Endodermal cell (in vitro differentiated cells): ENCODE data around the gene SLX4IP. TPM values are rescaled to one million over a fixed set of nuclear protein-coding genes. Genes with fewer than 3 reads are reported as not detected.

Experiments
- DNase-seq: peaks from one replicate; pipeline ENCODE4 v3.0.0-alpha.2; 2017
- H3K27ac ChIP-seq: 2 replicates; pipeline ENCODE4 v1.5.1; 2013; ENCODE audit warnings: mild to moderate bottlenecking, low read depth, low read length, moderate library complexity
- H3K27me3 ChIP-seq: 2 replicates; pipeline ENCODE4 v1.6.1; 2013; ENCODE audit warnings: mild to moderate bottlenecking, low read length, moderate library complexity; ENCODE audit not compliant: insufficient read depth, control insufficient read depth, poor library complexity, severe bottlenecking
- H3K36me3 ChIP-seq: 2 replicates; pipeline ENCODE4 v1.7.0; 2013; ENCODE audit warnings: mild to moderate bottlenecking, low read length, moderate library complexity; ENCODE audit not compliant: control insufficient read depth, insufficient read depth
- H3K4me1 ChIP-seq: one replicate; pipeline ENCODE4 v1.7.0; 2013; ENCODE audit warnings: low read length; ENCODE audit not compliant: control insufficient read depth, insufficient read depth
- H3K4me3 ChIP-seq: 2 replicates; pipeline ENCODE4 v1.5.1; 2013; ENCODE audit warnings: mild to moderate bottlenecking, low read length, moderate library complexity
- H3K9ac ChIP-seq: 2 replicates; pipeline ENCODE4 v1.6.1; 2013; ENCODE audit warnings: mild to moderate bottlenecking, low read length, moderate library complexity; ENCODE audit not compliant: poor library complexity, severe bottlenecking; ENCODE audit errors: extremely low read depth
- H3K9me3 ChIP-seq: 2 replicates; pipeline ENCODE4 v1.6.1; 2013; ENCODE audit warnings: mild to moderate bottlenecking, low read length, moderate library complexity; ENCODE audit not compliant: control insufficient read depth
- H3K27ac Mint-ChIP-seq: 2 replicates; pipeline ENCODE4 v1.8.0; 2020; ENCODE audit warnings: mixed read lengths
- H3K27me3 Mint-ChIP-seq: 2 replicates; pipeline ENCODE4 v1.8.0; 2021; ENCODE audit warnings: mild to moderate bottlenecking, mixed read lengths; ENCODE audit not compliant: insufficient read depth
- H3K36me3 Mint-ChIP-seq: 2 replicates; pipeline ENCODE4 v1.8.0; 2020; ENCODE audit warnings: low read depth, mixed read lengths
- H3K4me1 Mint-ChIP-seq: 2 replicates; pipeline ENCODE4 v1.8.0; 2020; ENCODE audit warnings: mixed read lengths
- H3K4me3 Mint-ChIP-seq: 2 replicates; pipeline ENCODE4 v1.8.0; 2020; ENCODE audit warnings: mild to moderate bottlenecking, moderate library complexity, mixed read lengths
- H3K9me3 Mint-ChIP-seq: 2 replicates; pipeline ENCODE4 v1.8.0; 2020; ENCODE audit warnings: mild to moderate bottlenecking, mixed read lengths
- WGBS, 2 experiments: methylation state at CpG; one replicate each; pipeline versions ENCODE4 v1.1.5 to v1.1.7; 2013; ENCODE audit warnings: missing lambda C conversion rate in 2 of 2, mixed read lengths in 1 of 2; ENCODE audit not compliant: insufficient coverage in 1 of 2, insufficient read length in 1 of 2; 5-methylcytosine and 5-hydroxymethylcytosine counted together
- total RNA-seq, 2 donors: library from RNA; stranded (reverse); fragmentation: NEBNext Ultra II Directional in 1 of 2; extraction: Animal tissue kit (Norgen Biotek cat#: 25700) in 1 of 2; gene quantifications; 2 replicates in 1 of 2; 3 replicates in 1 of 2; pipeline ENCODE4 v1.2.1, GENCODE V29; 2021
- TF ChIP-seq, protein P1 (sequence below): fragments of 200-600 bp; sonication (generic); conservative IDR thresholded peaks from 2 replicates; pipeline ENCODE4 v1.5.0; 2021; ENCODE audit warnings: antibody characterized with exemption, mild to moderate bottlenecking

Gene SLX4IP
- total RNA-seq, 2 donors from 2014 or later, result 9.2 to 9.5 TPM

DNA sequence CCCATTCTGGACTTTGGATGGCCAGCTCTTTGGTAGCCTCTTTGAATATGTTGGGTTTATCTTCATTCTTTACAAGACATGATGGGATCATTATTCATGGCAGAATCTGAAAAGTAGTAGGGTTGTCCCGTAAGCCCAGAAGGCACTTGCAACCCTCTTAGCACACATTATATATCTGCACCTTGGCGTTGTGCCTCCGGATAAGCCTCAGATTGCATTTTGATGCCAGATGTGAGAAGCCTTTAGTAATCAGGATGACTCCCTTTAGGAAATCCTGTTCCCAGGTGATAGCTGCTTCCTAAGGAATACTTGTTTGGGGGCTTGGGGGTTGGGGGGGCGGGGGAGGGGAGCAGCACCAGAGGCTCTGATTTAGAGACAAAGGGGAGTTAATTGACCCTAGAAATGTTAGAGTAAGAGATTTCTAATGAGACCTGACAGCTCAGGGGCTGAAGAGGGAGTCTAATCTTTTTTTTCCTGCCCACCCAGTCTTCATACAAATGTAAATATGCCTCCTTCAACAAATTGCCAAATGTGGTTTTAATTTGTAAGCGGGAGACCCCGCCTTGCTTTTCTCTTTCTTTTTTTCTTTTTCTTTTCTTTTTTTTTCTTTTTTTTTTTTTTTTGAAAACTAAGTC lies 183.6 kb downstream of the SLX4IP start:
- Mint-ChIP-seq H3K27me3 (peaks cover 2% of the 10 kb centered on the region), H3K36me3 (peaks cover 7% of the 10 kb centered on the region), H3K27ac (peak overlapping the region; percentile 37), H3K4me3 (no peak overlapping the region), H3K9me3 (no peaks in the 10 kb centered on the region), H3K4me1 (peaks cover 19% of the 10 kb centered on the region)
- Histone ChIP-seq H3K36me3 (peaks cover 4% of the 10 kb centered on the region), H3K27ac (peak overlapping the region; percentile 8), H3K9ac (no peak overlapping the region), H3K4me3 (no peak overlapping the region), H3K9me3 (no peaks in the 10 kb centered on the region), H3K27me3 (no peaks in the 10 kb centered on the region), H3K4me1 (peaks cover 11% of the 10 kb centered on the region)
- 46% methylated on average over 2 to 6 of the region's 6 CpGs for WGBS, 2 experiments
- DNase-seq, result no peak
- TF ChIP-seq, protein P1, sequence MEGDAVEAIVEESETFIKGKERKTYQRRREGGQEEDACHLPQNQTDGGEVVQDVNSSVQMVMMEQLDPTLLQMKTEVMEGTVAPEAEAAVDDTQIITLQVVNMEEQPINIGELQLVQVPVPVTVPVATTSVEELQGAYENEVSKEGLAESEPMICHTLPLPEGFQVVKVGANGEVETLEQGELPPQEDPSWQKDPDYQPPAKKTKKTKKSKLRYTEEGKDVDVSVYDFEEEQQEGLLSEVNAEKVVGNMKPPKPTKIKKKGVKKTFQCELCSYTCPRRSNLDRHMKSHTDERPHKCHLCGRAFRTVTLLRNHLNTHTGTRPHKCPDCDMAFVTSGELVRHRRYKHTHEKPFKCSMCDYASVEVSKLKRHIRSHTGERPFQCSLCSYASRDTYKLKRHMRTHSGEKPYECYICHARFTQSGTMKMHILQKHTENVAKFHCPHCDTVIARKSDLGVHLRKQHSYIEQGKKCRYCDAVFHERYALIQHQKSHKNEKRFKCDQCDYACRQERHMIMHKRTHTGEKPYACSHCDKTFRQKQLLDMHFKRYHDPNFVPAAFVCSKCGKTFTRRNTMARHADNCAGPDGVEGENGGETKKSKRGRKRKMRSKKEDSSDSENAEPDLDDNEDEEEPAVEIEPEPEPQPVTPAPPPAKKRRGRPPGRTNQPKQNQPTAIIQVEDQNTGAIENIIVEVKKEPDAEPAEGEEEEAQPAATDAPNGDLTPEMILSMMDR, result no peak

- DNase-seq, result no peak
- Mint-ChIP-seq H3K27me3 (no peaks in the 10 kb centered on the region), H3K9me3 (no peaks in the 10 kb centered on the region), H3K36me3 (peaks cover 9% of the 10 kb centered on the region), H3K27ac (no peak overlapping the region), H3K4me3 (no peak overlapping the region), H3K4me1 (peaks cover 19% of the 10 kb centered on the region)
- no peak overlapping the region for H3K4me3 ChIP-seq
- H3K9me3 ChIP-seq, result no peaks in the 10 kb centered on the region
- H3K4me1 ChIP-seq, result peaks cover 11% of the 10 kb centered on the region
- no peak overlapping the region for H3K9ac ChIP-seq
- TF ChIP-seq, protein P1, result no peak
- WGBS, 2 experiments, result 57 to 72% methylated on average over 2 of the region's 3 CpGs
- H3K36me3 ChIP-seq, result peaks cover 4% of the 10 kb centered on the region
- no peaks in the 10 kb centered on the region for H3K27me3 ChIP-seq
- H3K27ac ChIP-seq, result peak overlapping the region; percentile 69
These were observed 184.3 kb downstream of the SLX4IP start for GRCh38 chr20:10619427-10619826.

DNA sequence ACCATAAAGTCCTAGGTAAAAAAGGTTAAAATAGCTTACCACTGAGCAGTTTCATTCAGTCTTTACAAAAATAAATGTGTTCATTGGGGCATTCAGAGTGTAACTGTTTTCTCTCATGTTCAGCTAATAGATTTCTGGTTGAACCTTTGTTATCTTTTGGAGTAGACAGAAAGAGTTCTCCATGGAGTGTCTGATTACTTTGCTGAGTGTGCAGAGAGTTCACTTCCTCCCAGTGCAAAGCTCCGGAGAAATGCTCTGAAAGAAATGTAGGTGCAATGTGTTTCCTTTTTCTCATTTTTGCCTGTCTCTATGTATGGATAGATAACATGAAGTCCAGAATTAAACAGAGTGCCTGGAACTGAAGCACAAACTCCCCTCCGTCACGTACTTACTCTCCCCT lies 186.0 kb downstream of the SLX4IP start:
- peaks cover 11% of the 10 kb centered on the region for H3K36me3 Mint-ChIP-seq
- TF ChIP-seq, protein P1, result no peak
- no peaks in the 10 kb centered on the region for H3K9me3 ChIP-seq
- no peak overlapping the region for H3K9ac ChIP-seq
- peaks cover 11% of the 10 kb centered on the region for H3K4me1 ChIP-seq
- H3K9me3 Mint-ChIP-seq, result no peaks in the 10 kb centered on the region
- H3K4me1 Mint-ChIP-seq, result peaks cover 19% of the 10 kb centered on the region
- 97 to 100% methylated on average over 1 to 3 of the region's 3 CpGs for WGBS, 2 experiments
- DNase-seq, result no peak
- peaks cover 2% of the 10 kb centered on the region for H3K27me3 Mint-ChIP-seq
- no peak overlapping the region for H3K27ac ChIP-seq
- no peaks in the 10 kb centered on the region for H3K27me3 ChIP-seq
- H3K27ac Mint-ChIP-seq, result no peak overlapping the region
- H3K4me3 ChIP-seq, result no peak overlapping the region
- H3K36me3 ChIP-seq, result peaks cover 4% of the 10 kb centered on the region
- no peak overlapping the region for H3K4me3 Mint-ChIP-seq
